H7 (cell line): ENCODE data around the gene RNASE4. TPM values are rescaled to one million over a fixed set of nuclear protein-coding genes. Genes with fewer than 3 reads are reported as not detected.
"Not testable (repeated sequence)": the region's sequence is repeated elsewhere in the genome, so short reads cannot be mapped to it uniquely, and the experiment has no call there.

Experiments
- DNase-seq: peaks from one replicate; pipeline ENCODE4 v3.0.0; 2012
- H3K27me3 ChIP-seq: 2 replicates; pipeline ENCODE4 v1.6.0; 2011; ENCODE audit warnings: mild to moderate bottlenecking, low read length; ENCODE audit not compliant: control insufficient read depth, insufficient read depth
- H3K36me3 ChIP-seq: replicated peaks from 2 replicates; pipeline ENCODE4 v1.5.1; 2011; ENCODE audit warnings: low read length; ENCODE audit not compliant: control insufficient read depth, insufficient read depth
- H3K4me3 ChIP-seq: 2 replicates; pipeline ENCODE4 v1.5.1; 2011; ENCODE audit warnings: low read depth, mild to moderate bottlenecking, control low read depth, low read length, moderate library complexity; ENCODE audit not compliant: insufficient read depth
- total RNA-seq: library from RNA; depleted of rRNA; stranded (reverse); fragments of >200 nt; shearing (Covaris generic); gene quantifications from 2 replicates; pipeline ENCODE4 v1.2.3, GENCODE V29; 2014

RNASE4 gene
- total RNA-seq, 1 experiment from 2014 or later, result 15.8 TPM

DNA sequence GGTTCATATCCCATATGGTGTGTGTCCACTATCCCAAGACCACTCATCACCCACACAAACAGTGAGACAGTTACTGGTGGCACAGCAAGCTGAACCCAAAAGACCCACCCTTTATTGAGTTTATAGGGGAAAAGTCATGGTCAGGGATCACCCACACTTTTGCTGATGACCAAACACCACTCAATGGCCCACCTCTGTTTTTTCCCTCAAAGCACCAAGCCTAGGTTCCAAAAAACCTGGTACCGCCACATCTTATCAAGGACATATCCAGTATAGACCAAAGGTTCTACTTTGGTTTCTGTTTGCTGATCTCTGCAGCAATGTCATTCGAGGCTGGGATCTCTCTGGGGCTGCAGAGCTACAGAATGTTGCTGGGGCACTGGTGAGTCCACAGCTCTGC is 23.2 kb upstream of the RNASE4 start:
- DNase-seq, result no peak
- Histone ChIP-seq H3K36me3 (no peaks in the 10 kb centered on the region), H3K4me3 (no peak overlapping the region), H3K27me3 (peaks cover 21% of the 10 kb centered on the region)

DNA sequence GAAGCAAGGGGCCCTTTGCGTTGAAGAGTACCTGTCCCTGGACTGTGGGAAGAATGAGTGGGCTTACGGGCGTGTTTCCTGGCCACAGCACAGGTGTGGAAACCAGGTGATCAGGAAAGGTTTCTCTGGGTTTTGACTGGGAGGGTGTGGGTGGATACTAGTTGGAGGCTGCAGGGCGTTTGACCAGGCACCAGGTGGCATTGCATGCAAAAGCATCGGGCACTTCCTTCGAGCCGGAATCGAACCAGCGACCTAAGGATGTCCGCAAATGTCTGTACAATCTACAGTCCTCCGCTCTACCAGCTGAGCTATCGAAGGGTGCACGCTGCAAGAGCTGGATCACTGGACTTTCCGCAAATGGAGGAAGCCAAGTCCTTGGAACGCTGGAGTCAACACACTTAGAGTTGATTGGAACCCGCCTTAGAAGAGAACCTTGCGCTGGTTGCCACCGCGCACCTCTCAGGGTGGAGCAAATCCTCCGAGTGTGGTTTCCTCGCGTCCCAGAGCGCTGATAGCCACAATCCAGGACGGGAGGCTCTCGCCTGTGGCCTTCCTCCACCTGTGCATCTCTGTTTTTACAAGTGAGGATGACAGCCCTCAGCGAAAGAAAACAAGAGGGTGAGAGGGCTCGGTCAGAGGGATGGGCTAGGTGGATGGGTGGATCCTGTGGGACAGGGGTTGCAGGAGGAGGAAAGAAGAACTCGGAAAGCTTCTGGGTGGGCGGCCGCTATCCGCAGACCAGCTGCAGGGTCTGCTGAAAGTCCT is 21.2 kb upstream of the RNASE4 start:
- no peaks in the 10 kb centered on the region for H3K36me3 ChIP-seq
- peak overlapping the region; percentile 65 for H3K4me3 ChIP-seq
- peaks cover 9% of the 10 kb centered on the region for H3K27me3 ChIP-seq
- DNase-seq, result peak; percentile 77

DNA sequence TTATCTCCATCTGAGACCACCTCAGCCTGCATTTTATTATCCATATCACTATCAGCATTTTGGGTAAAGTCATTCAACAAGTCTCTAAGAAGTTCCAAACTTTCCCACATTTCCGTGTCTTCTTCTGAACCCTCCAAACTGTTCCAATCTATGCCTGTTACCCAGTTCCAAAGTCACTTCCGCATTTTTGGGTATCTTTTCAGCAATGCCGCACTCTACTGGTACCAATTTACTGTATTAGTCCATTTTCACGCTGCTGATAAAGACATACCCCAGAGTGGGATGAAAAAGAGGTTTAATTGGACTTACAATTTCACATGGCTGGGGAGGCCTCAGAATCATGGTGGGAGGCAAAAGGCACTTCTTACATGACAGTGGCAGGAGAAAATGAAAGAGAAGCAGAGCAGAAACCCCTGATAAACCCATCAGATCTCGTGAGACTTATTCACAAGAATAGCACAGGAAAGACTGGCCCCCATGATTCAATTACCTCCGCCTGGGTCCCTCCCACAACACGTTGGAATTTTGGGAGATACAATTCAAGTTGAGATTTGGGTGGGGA is 17.9 kb upstream of the RNASE4 start:
- not testable (repeated sequence) for DNase-seq, H3K27me3 ChIP-seq, H3K36me3 ChIP-seq, H3K4me3 ChIP-seq

DNA sequence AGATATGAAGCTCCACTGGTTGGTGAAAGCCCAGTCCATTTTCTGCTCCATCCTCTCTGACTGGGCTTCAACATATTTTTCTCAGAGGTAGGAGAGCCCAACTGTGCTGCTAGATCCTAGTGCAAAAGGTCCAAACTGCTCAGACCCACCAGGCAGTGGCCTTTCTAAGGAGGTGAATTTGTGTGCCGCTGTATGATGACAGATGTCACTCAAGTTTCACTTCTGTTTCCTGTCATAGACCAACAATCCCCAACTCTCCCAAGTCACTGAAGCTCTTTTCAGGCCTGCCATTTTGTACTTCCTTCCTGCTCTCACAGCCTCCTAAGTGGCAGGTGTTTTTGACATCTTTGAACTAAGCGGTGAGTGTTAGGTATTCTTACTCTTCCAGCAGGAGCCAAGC is 16.4 kb upstream of the RNASE4 start:
- DNase-seq, result no peak
- Histone ChIP-seq H3K4me3 (no peak overlapping the region), H3K27me3 (peaks cover 9% of the 10 kb centered on the region), H3K36me3 (no peaks in the 10 kb centered on the region)

DNA sequence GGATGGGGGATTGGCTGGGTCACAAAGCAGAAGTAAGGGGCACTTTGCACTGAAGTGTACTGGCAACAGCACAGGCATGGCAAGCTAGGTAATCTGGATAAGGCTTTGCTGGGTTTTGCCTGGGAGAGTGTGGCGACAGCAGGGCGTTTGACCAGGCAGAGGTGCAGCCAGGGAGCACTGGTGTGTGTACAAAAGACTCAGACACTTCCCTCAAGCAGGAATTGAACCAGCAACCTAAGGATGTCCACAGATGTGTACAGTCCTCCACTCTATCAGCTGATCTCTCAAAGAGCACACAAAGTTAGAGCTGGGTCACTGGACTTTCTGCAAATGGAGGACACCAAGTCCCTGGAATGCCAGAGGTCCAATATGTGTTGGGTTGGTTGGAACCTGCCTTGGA is 15.4 kb upstream of the RNASE4 start:
- no peak overlapping the region for H3K4me3 ChIP-seq
- no peak for DNase-seq
- no peaks in the 10 kb centered on the region for H3K36me3 ChIP-seq

DNA sequence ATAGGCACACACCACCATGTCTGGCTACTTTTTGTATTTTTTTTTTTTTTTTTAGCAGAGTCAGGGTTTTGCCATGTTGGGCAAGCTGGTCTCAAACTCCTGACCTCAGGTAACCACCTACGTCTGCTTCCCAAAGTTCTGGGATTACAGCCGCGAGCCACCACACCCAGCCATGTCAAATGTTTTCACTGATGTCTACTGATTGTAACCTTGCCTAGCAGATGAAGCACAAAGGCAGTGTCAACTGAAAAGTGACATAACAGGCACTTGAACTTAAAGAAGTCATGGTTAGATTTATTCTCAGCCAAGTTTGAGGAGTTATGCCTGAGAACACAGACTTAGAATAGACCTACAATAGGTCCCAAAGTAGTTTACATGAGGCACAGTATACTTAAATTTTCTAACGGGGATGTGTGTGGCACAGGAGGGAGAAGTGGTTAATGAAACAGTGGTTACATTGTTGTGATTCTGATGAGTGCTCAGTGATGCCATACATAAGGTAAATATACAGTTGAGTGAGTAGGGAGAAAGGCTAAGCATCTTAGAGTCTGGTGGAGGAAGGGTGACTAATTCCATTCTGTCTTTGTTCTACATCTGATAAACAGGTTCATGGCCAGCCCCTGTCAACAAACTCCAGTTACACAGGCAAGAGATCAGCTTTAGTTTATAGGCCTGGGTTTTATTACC is 12.6 kb upstream of the RNASE4 start:
- no peaks in the 10 kb centered on the region for H3K27me3 ChIP-seq
- no peak overlapping the region for H3K4me3 ChIP-seq
- DNase-seq, result no peak
- H3K36me3 ChIP-seq, result no peaks in the 10 kb centered on the region

More for the DNA sequence above, 15.4 kb upstream of the RNASE4 start:
- peaks cover under 1% of the 10 kb centered on the region; the same call in 1 of the 2 replicates for H3K27me3 ChIP-seq

DNA sequence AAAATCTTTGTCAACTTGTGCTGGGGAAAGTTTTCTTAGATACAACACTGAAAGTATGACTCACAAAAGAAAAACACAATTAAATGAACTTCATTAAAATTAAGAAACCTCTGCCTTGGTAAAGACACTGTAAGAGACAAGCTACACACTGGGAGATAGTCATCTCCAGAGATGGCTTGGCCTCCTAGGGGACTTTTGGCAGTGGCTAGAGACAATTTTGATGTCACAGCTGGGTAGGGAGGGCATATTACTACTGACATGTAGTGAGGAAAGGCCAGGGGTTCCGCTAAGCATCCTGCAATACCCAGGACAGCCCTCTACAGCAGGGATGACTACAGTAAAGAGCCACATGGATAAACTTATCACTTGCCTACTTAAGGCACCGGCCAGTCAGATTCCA is 8.7 kb upstream of the RNASE4 start:
- Histone ChIP-seq H3K36me3 (no peaks in the 10 kb centered on the region), H3K27me3 (no peaks in the 10 kb centered on the region), H3K4me3 (no peak overlapping the region)
- no peak for DNase-seq

DNA sequence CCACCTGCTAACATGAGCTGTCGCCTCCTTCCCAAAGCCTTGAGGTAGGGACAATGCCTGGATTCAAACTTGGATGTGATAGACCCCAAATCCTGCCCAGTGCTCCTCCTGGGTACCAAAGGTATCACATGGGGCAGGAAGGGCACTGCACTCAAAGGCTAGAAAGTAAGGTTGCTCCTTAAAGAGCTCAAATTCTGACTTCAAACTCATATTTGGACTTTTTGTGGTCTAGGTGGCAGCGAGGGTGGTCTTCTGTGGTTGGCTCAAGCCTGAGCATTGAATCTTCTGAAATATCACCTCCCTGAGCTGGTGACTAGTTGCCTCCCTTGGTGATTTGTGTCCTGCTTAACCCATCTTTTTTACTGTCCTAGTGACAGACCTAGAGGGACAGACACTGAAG is 8.3 kb upstream of the RNASE4 start:
- no peak overlapping the region for H3K4me3 ChIP-seq
- no peaks in the 10 kb centered on the region for H3K36me3 ChIP-seq
- DNase-seq, result no peak
- no peaks in the 10 kb centered on the region for H3K27me3 ChIP-seq

DNA sequence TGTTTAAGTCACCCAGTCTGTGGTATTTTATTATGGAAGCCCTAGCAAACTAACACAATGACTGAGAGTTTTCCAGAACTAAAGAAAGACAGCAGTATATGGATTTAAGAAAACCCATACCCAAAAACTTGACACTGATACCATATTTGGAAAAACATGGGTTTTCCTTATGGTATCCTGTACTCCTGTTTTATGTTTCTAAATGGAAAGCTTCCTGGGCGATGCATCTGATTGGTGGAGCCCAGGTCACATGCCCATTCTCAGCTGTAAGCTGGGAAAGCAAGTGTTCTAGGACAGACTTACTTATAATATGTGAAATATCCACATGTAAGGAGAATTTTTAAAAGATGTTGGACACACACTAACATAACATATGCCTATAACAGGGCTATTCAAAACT is 4.5 kb upstream of the RNASE4 start:
- no peaks in the 10 kb centered on the region for H3K36me3 ChIP-seq
- peak; percentile 64 for DNase-seq
- H3K27me3 ChIP-seq, result no peaks in the 10 kb centered on the region
- H3K4me3 ChIP-seq, result no peak overlapping the region

DNA sequence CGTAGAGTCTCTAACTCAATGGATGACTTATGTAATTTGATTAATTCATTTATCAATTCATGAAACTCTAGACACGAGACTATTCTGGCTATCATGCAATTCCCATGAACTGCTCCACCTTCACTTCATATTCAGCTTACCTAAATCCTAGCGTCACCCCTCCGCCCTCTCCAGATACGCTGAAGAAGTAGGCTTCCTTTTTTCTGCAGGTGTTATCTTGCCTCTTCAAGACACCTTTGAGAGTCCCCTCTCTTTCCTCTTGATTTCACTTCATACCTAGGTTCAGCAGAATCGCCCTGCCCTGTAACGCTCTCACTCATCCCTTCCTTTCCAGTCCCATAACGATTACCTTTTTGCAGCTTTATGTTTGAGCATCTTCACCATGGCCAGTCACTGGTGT is 4.0 kb upstream of the RNASE4 start:
- H3K27me3 ChIP-seq, result no peaks in the 10 kb centered on the region
- H3K4me3 ChIP-seq, result no peak overlapping the region
- no peak for DNase-seq
- no peaks in the 10 kb centered on the region for H3K36me3 ChIP-seq

DNA sequence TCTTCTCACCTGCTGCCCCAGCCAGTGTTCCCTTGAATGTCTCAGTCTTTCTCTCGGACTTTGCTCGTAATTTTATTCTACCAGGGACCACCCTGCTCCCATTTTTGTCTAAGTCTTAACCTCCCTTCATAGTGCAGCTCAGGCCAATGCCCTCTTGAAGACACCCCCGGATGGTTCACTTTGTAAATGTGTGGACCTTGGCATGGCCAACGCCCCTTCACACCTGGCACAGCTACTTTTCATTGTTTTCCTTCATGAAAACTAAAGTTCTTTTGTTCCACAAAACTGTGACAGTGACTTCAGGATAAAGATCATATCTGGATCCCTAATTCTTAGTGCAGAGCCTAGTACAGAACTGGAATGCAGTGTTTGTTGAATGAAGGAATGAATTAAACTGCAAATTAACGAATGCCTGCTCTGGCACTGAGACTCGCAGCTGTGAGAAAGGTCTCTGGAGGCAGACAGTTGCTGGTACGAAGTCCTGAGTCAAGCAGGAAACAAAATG is 3.5 kb upstream of the RNASE4 start:
- peak overlapping the region; percentile 97 for H3K4me3 ChIP-seq
- no peaks in the 10 kb centered on the region for H3K36me3 ChIP-seq
- no peaks in the 10 kb centered on the region for H3K27me3 ChIP-seq
- no peak for DNase-seq

DNA sequence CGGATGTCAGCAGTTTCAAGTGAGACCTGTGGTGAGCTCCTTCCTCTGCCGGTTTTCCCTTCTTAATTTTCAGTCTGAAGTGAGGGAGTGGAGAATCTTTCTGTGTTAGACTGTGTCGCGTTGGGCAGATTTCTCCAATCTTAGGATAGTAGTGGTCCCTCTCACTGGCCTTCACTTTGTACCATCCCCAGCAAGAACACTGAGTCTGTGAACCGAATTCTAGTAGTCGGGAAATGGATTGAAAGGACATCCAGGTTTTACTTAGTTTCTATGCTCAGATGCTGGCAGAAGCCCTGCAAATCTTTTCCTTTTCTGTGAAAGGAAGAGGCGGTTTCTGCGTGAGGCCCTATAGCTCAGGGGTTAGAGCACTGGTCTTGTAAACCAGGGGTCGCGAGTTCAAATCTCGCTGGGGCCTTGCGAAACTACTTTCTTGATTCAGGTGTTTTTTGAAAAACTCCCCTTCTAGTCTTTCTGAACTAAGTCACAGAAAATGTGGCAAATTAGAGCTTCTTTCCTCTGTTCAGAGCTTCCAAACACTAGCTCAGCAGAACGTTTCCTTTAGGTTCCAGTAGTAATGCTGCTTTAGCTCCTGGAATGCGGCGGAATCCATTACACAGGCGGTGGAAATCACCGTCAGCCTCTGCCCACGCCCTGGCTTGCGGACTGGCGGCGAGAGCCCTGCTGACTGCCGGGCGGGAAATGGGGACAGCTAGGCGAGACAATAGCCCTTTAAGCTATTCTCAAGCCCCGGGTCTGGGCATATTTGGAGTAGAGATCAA is 2.8 kb upstream of the RNASE4 start:
- Histone ChIP-seq H3K27me3 (no peaks in the 10 kb centered on the region), H3K36me3 (no peaks in the 10 kb centered on the region), H3K4me3 (peak overlapping the region; percentile 97)
- DNase-seq, result peak; percentile 77

DNA sequence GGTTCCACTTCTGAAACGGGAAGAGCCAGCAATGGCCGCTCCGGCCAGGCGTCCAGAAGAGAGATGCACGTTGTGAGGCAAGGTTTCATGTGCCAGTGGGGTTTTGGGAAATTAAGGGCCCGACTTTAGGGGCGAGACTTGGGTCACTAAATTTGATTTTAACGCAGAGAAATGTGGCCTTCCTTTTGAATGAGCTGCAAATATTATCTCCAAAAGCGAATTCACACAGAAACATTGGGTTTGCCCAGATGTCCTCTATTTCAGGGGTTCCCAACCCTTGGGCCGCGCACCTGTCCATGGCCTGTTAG is 2.3 kb upstream of the RNASE4 start:
- no peak for DNase-seq
- Histone ChIP-seq H3K36me3 (no peaks in the 10 kb centered on the region), H3K27me3 (no peaks in the 10 kb centered on the region)

DNA sequence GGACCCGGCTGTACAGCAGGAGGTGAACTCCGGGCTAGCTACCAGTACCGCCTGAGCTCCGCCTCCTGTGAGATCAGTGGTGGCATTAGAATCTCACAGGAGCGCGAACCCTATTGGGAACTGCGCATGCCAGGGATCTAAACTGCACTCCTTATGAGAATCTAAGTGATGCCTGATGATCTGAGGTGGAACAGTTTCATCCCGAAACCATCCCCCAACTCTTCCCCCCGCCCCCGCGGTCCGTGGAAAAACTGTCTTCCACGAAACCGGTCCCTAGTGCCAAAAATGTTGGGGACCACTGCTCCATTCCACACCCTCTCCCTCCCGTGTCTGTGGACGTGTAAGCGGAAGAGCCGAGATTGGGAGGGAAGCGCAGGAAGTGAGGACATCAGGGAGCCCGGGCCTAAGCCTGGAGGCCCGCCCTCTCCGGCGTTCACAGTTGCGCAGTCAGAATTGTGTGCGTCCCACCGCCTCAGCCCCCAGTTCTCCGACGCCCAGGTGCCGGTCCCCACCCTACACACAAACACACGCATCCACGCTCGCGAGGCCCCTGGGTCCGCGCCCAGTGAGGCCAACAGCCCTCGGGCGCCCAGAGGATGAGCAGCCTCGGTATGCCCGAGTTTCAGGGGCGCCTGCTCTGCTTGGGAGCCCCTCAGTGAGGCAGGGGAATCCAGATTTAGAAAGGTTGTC is 1.8 kb upstream of the RNASE4 start:
- DNase-seq, result peak; percentile 85
- Histone ChIP-seq H3K4me3 (peak overlapping the region; percentile 97), H3K36me3 (no peaks in the 10 kb centered on the region), H3K27me3 (no peaks in the 10 kb centered on the region)

More for the DNA sequence above, 2.3 kb upstream of the RNASE4 start:
- H3K4me3 ChIP-seq, result peak overlapping the region; percentile 97
